GM12874 (cell line): ENCODE results near the gene VPS37B.

ENCODE experiments used
- CTCF ChIP-seq: IDR thresholded peaks from 2 replicates; pipeline ENCODE4 v1.5.1; 2011; ENCODE audit warnings: low read depth, mild to moderate bottlenecking, control low read depth, low read length, moderate library complexity; ENCODE audit not compliant: insufficient read depth

The VPS37B gene

GRCh38 chr12:122891661-122892525 lies 4.0 kb downstream of the VPS37B start:
- no peak for TF ChIP-seq CTCF

GRCh38 chr12:122889761-122890520 lies 6.0 kb downstream of the VPS37B start:
- TF ChIP-seq CTCF, result no peak

- no peak for TF ChIP-seq CTCF
These were observed 7.6 kb downstream of the VPS37B start for GRCh38 chr12:122888232-122888752.

GRCh38 chr12:122887819-122888212 lies 8.1 kb downstream of the VPS37B start:
- TF ChIP-seq CTCF, result no peak

GRCh38 chr12:122886851-122887818 lies 8.8 kb downstream of the VPS37B start:
- no peak for TF ChIP-seq CTCF

- no peak for TF ChIP-seq CTCF
These were observed 9.8 kb downstream of the VPS37B start for GRCh38 chr12:122886161-122886560.

- no peak for TF ChIP-seq CTCF
These were observed 11.1 kb downstream of the VPS37B start for GRCh38 chr12:122884860-122885259.
